HEK293 (cell line): ENCODE data around the gene SUSD3.

Experiments
- GLI4 ChIP-seq: fragments of 450-650 bp; formaldehyde crosslinking; IDR thresholded peaks from 2 replicates; pipeline ENCODE4 v1.5.1; 2016; ENCODE audit warnings: missing biosample characterization, missing genetic modification characterization
- KLF16 ChIP-seq: fragments of 450-650 bp; formaldehyde crosslinking; IDR thresholded peaks from 2 replicates; pipeline ENCODE4 v1.5.1; 2017; ENCODE audit warnings: missing biosample characterization, missing genetic modification characterization
- OVOL3 ChIP-seq: fragments of 450-650 bp; formaldehyde crosslinking; IDR thresholded peaks from 2 replicates; pipeline ENCODE4 v1.5.1; 2016; ENCODE audit warnings: missing biosample characterization, missing genetic modification characterization
- PRDM4 ChIP-seq: fragments of 450-650 bp; formaldehyde crosslinking; IDR thresholded peaks from 2 replicates; pipeline ENCODE4 v1.5.1; 2017; ENCODE audit warnings: missing biosample characterization, missing genetic modification characterization
- ZBTB11 ChIP-seq: fragments of 450-650 bp; formaldehyde crosslinking; conservative IDR thresholded peaks from 2 replicates; pipeline ENCODE4 v1.5.1; 2016; ENCODE audit warnings: low read depth, missing biosample characterization, missing genetic modification characterization
- ZBTB6 ChIP-seq: fragments of 450-650 bp; formaldehyde crosslinking; IDR thresholded peaks from 2 replicates; pipeline ENCODE4 v1.5.1; 2017; ENCODE audit warnings: missing biosample characterization, missing genetic modification characterization
- ZBTB8A ChIP-seq: fragments of 450-650 bp; formaldehyde crosslinking; IDR thresholded peaks from 2 replicates; pipeline ENCODE4 v1.5.1; 2016; ENCODE audit warnings: missing biosample characterization, missing genetic modification characterization
- ZNF157 ChIP-seq: fragments of 450-650 bp; formaldehyde crosslinking; IDR thresholded peaks from 2 replicates; pipeline ENCODE4 v1.5.1; 2016; ENCODE audit warnings: missing biosample characterization, missing genetic modification characterization
- ZNF214 ChIP-seq: fragments of 450-650 bp; formaldehyde crosslinking; IDR thresholded peaks from 2 replicates; pipeline ENCODE4 v1.5.1; 2017; ENCODE audit warnings: missing biosample characterization, mild to moderate bottlenecking, missing genetic modification characterization, borderline replicate concordance
- ZNF239 ChIP-seq: fragments of 450-650 bp; formaldehyde crosslinking; IDR thresholded peaks from 2 replicates; pipeline ENCODE4 v1.5.1; 2016; ENCODE audit warnings: missing biosample characterization, missing genetic modification characterization
- ZNF292 ChIP-seq: fragments of 450-650 bp; formaldehyde crosslinking; IDR thresholded peaks from 2 replicates; pipeline ENCODE4 v1.5.1; 2016; ENCODE audit warnings: low read depth, missing biosample characterization, missing genetic modification characterization, borderline replicate concordance
- ZNF366 ChIP-seq: fragments of 450-650 bp; formaldehyde crosslinking; conservative IDR thresholded peaks from 2 replicates; pipeline ENCODE4 v1.5.1; 2016; ENCODE audit warnings: missing biosample characterization, missing genetic modification characterization
- ZNF37A ChIP-seq: fragments of 450-650 bp; IDR thresholded peaks from 2 replicates; pipeline ENCODE4 v1.5.1; 2018; ENCODE audit warnings: missing biosample characterization, missing genetic modification characterization
- ZNF600 ChIP-seq: fragments of 450-650 bp; formaldehyde crosslinking; IDR thresholded peaks from 2 replicates; pipeline ENCODE4 v1.5.1; 2016; ENCODE audit warnings: missing biosample characterization, missing genetic modification characterization
- ZNF639 ChIP-seq: fragments of 450-650 bp; formaldehyde crosslinking; IDR thresholded peaks from 2 replicates; pipeline ENCODE4 v1.5.1; 2016; ENCODE audit warnings: missing biosample characterization, missing genetic modification characterization
- ZSCAN23 ChIP-seq: fragments of 450-650 bp; formaldehyde crosslinking; IDR thresholded peaks from 2 replicates; pipeline ENCODE4 v1.5.1; 2016; ENCODE audit warnings: missing biosample characterization, missing genetic modification characterization
- ZXDB ChIP-seq: fragments of 450-650 bp; formaldehyde crosslinking; IDR thresholded peaks from 2 replicates; pipeline ENCODE4 v1.5.1; 2016; ENCODE audit warnings: missing biosample characterization, missing genetic modification characterization
- TF ChIP-seq, protein P1 (sequence below): fragments of 450-650 bp; formaldehyde crosslinking; IDR thresholded peaks from 2 replicates; pipeline ENCODE4 v1.5.1; 2016; ENCODE audit warnings: missing biosample characterization, missing genetic modification characterization
- TF ChIP-seq, protein P2 (sequence below): fragments of 450-650 bp; formaldehyde crosslinking; IDR thresholded peaks from 2 replicates; pipeline ENCODE4 v1.5.1; 2016; ENCODE audit warnings: missing biosample characterization, missing genetic modification characterization
- TF ChIP-seq, protein P3 (sequence below): IDR thresholded peaks from 2 replicates; pipeline ENCODE4 v1.6.1; 2011; ENCODE audit warnings: mild to moderate bottlenecking, low read depth, low read length, borderline replicate concordance

Gene SUSD3

GRCh38 chr9:93096131-93096802, 37.8 kb downstream of the SUSD3 start, which contains the start of gene CARD19 (continued):
- TF ChIP-seq, protein P1, sequence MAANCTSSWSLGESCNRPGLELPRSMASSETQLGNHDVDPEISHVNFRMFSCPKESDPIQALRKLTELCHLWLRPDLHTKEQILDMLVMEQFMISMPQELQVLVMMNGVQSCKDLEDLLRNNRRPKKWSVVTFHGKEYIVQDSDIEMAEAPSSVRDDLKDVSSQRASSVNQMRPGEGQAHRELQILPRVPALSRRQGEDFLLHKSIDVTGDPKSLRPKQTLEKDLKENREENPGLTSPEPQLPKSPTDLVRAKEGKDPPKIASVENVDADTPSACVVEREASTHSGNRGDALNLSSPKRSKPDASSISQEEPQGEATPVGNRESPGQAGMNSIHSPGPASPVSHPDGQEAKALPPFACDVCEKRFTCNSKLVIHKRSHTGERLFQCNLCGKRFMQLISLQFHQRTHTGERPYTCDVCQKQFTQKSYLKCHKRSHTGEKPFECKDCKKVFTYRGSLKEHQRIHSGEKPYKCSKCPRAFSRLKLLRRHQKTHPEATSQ (tag by site-specific recombination) = no peak
- TF ChIP-seq, protein P2, sequence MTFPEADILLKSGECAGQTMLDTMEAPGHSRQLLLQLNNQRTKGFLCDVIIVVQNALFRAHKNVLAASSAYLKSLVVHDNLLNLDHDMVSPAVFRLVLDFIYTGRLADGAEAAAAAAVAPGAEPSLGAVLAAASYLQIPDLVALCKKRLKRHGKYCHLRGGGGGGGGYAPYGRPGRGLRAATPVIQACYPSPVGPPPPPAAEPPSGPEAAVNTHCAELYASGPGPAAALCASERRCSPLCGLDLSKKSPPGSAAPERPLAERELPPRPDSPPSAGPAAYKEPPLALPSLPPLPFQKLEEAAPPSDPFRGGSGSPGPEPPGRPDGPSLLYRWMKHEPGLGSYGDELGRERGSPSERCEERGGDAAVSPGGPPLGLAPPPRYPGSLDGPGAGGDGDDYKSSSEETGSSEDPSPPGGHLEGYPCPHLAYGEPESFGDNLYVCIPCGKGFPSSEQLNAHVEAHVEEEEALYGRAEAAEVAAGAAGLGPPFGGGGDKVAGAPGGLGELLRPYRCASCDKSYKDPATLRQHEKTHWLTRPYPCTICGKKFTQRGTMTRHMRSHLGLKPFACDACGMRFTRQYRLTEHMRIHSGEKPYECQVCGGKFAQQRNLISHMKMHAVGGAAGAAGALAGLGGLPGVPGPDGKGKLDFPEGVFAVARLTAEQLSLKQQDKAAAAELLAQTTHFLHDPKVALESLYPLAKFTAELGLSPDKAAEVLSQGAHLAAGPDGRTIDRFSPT = peak; percentile 69; the same call in 1 of the 2 replicates
- no peak for TF ChIP-seq ZNF37A (tag by site-specific recombination)
- no peak for TF ChIP-seq ZXDB (tag by site-specific recombination)
- TF ChIP-seq ZBTB8A (tag by site-specific recombination) = peak; percentile 83
- no peak for TF ChIP-seq ZNF600 (tag by site-specific recombination)
- no peak for TF ChIP-seq PRDM4
- TF ChIP-seq ZNF366 = no peak
- no peak for TF ChIP-seq ZBTB11
- no peak for TF ChIP-seq ZSCAN23
- no peak for TF ChIP-seq KLF16 (tag by site-specific recombination)
- TF ChIP-seq ZNF214 (tag by site-specific recombination) = no peak
- TF ChIP-seq ZNF239 (tag by site-specific recombination) = no peak
- no peak for TF ChIP-seq ZBTB6 (tag by site-specific recombination)
- TF ChIP-seq ZNF292 (tag by site-specific recombination) = no peak
- no peak for TF ChIP-seq ZNF639 (tag by site-specific recombination)
- TF ChIP-seq ZNF157 (tag by site-specific recombination) = no peak
- no peak for TF ChIP-seq GLI4 (tag by site-specific recombination)
- no peak for TF ChIP-seq OVOL3 (tag by site-specific recombination)
- TF ChIP-seq, protein P3, sequence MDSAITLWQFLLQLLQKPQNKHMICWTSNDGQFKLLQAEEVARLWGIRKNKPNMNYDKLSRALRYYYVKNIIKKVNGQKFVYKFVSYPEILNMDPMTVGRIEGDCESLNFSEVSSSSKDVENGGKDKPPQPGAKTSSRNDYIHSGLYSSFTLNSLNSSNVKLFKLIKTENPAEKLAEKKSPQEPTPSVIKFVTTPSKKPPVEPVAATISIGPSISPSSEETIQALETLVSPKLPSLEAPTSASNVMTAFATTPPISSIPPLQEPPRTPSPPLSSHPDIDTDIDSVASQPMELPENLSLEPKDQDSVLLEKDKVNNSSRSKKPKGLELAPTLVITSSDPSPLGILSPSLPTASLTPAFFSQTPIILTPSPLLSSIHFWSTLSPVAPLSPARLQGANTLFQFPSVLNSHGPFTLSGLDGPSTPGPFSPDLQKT = no peak
